ENCODE measurements around the gene TMEM51. TPM values are rescaled to one million over a fixed set of nuclear protein-coding genes. Genes with fewer than 3 reads are reported as not detected.

TMEM51 gene
- total RNA-seq, 1 donor from 2014 or later = 0.11 TPM

Other genes with a start within 250 kb of the TMEM51 start
- not detected in 2 replicates for gene FHAD1, start 93.5 kb downstream of the TMEM51 start, total RNA-seq